HFF-Myc (cell line): ENCODE results near the gene DEFB112.

ENCODE experiments used
- DNase-seq: peaks from one replicate; pipeline ENCODE4 v3.0.0-alpha.2; 2011; ENCODE audit warnings: low read depth; ENCODE audit errors: extremely low read depth
- H3K4me3 ChIP-seq: replicated peaks from 2 replicates; pipeline ENCODE4 v1.5.1; 2011; ENCODE audit warnings: low read depth, mild to moderate bottlenecking, control low read depth, low read length
- TF ChIP-seq, protein P1 (sequence below): IDR thresholded peaks from 2 replicates; pipeline ENCODE4 v1.5.1; 2012; ENCODE audit warnings: mild to moderate bottlenecking, low read depth, low read length, control low read depth; ENCODE audit errors: missing control alignments

The DEFB112 gene

GRCh38 chr6:50021894-50022293 is 27.8 kb downstream of the DEFB112 start, which contains the start of gene DEFB110:
Gene DEFB110 (minus strand): TSS chr6:50021994. CDS start chr6:50021935, 59 bp downstream.
- H3K4me3 ChIP-seq: no peak within 1 kb of the TSS
- no peak for DNase-seq
- TF ChIP-seq, protein P1, sequence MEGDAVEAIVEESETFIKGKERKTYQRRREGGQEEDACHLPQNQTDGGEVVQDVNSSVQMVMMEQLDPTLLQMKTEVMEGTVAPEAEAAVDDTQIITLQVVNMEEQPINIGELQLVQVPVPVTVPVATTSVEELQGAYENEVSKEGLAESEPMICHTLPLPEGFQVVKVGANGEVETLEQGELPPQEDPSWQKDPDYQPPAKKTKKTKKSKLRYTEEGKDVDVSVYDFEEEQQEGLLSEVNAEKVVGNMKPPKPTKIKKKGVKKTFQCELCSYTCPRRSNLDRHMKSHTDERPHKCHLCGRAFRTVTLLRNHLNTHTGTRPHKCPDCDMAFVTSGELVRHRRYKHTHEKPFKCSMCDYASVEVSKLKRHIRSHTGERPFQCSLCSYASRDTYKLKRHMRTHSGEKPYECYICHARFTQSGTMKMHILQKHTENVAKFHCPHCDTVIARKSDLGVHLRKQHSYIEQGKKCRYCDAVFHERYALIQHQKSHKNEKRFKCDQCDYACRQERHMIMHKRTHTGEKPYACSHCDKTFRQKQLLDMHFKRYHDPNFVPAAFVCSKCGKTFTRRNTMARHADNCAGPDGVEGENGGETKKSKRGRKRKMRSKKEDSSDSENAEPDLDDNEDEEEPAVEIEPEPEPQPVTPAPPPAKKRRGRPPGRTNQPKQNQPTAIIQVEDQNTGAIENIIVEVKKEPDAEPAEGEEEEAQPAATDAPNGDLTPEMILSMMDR: no peak

DNA sequence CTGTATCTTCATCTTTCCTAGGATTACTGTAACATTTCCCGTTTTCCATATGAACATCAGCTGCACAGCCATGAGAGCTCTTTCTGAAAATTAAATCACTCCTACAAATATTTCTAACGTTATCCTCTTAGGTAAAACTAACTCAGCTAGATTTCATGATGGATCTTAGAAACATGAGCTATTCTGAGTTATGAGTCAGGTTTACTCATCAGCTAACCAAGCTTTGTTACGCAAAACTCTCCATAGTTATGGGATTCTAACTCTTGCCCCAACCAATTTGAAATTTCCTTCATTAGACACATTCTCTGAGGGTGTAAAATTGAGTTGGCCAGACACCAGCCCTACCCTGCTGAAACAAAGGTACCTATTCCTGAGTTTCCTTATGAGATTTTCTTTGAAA is 41.9 kb downstream of the DEFB112 start:
- TF ChIP-seq, protein P1: no peak
- no peak overlapping the region for H3K4me3 ChIP-seq
- DNase-seq: no peak

- no peak for DNase-seq
- TF ChIP-seq, protein P1: no peak
- no peak overlapping the region for H3K4me3 ChIP-seq
Measured at GRCh38 chr6:50003139-50003538, 46.6 kb downstream of the DEFB112 start.

- TF ChIP-seq, protein P1: no peak
- no peak for DNase-seq
- H3K4me3 ChIP-seq: no peak overlapping the region
Measured at GRCh38 chr6:49995278-49995677, 54.5 kb downstream of the DEFB112 start.
